ENCODE data around the gene C22orf39. TPM values are rescaled to one million over a fixed set of nuclear protein-coding genes. Genes with fewer than 3 reads are reported as not detected.

C22orf39 gene
- total and polyA plus RNA-seq, 9 donors: 32.7 to 37.9 (median 34.3) TPM

DNA sequence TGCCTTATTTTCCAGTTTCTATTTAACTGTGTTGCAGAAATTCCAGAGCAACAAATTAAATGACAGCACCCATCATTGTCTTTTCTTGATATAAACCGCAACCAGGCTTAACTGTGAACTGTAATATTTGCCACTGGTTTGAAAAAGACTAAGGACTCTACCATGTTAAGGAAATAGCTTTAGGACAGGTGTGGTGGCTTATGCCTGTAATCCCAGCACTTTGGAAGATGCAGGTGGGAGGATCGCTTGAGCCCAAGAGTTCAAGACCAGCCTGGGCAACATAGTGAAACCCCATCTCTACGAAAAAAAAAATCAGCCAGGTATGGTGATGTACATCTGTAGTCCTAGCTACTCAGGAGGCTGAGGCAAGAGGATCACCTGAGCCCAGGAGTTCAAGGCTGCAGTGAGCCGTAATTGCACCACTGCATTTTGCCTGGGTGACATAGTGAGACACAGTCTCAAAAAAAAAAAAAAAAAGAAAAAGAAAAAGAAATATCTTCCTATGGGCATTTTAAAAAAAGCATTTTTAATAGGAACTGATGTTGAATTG lies 44.8 kb downstream of the C22orf39 start:
- no peak overlapping the region for H3K4me3 ChIP-seq (ENCODE audit: low read length)
- 100% methylated on average over 1 of the region's 4 CpGs for WGBS (ENCODE audit: insufficient coverage)
- no peaks in the 10 kb centered on the region for H3K27me3 ChIP-seq (ENCODE audit: control insufficient read depth, insufficient read depth, low read length)
- peaks cover 41% of the 10 kb centered on the region for H3K36me3 ChIP-seq (ENCODE audit: control insufficient read depth, insufficient read depth, low read length)
- no peak overlapping the region for H3K27ac ChIP-seq (ENCODE audit: low read length)
- DNase-seq: no peak
- no peaks in the 10 kb centered on the region for H3K4me1 ChIP-seq (ENCODE audit: control insufficient read depth, insufficient read depth, low read length)
- H3K9me3 ChIP-seq (replicated peaks; ENCODE audit: control insufficient read depth, low read depth, low read length): no peaks in the 10 kb centered on the region

DNA sequence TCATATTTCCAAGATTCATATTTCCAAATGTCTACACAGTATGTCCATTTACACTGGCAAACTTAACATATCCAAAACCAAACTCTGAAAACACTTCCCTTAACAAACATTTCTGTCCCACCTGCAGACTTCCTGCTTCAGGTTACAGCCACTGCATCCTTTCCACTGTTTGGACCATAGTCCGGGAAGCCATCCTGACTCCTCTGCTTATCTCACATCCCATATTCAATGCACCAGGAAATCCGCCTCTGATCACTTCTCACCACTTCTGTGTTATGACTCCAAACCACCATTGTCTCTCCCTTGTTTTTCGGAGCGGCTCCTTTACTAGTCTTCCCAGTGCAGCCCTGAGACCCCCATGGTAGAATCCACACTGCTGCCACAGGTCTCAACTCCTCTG lies 46.0 kb downstream of the C22orf39 start:
- H3K9me3 ChIP-seq (replicated peaks; ENCODE audit: control insufficient read depth, low read depth, low read length): no peaks in the 10 kb centered on the region
- peaks cover 44% of the 10 kb centered on the region for H3K36me3 ChIP-seq (ENCODE audit: control insufficient read depth, insufficient read depth, low read length)
- no peaks in the 10 kb centered on the region for H3K4me1 ChIP-seq (ENCODE audit: control insufficient read depth, insufficient read depth, low read length)
- DNase-seq: no peak
- no peak overlapping the region for H3K4me3 ChIP-seq (ENCODE audit: low read length)
- no peak overlapping the region for H3K27ac ChIP-seq (ENCODE audit: low read length)
- no peaks in the 10 kb centered on the region for H3K27me3 ChIP-seq (ENCODE audit: control insufficient read depth, insufficient read depth, low read length)
- 98% methylated on average over 4 of the region's 4 CpGs for WGBS (ENCODE audit: insufficient coverage)

- Histone ChIP-seq H3K9me3 (replicated peaks; ENCODE audit: control insufficient read depth, low read depth, low read length) (no peaks in the 10 kb centered on the region), H3K36me3 (ENCODE audit: control insufficient read depth, insufficient read depth, low read length) (peaks cover 46% of the 10 kb centered on the region)
- 88% methylated on average over 6 of the region's 6 CpGs for WGBS (ENCODE audit: insufficient coverage)
These were observed 46.6 kb downstream of the C22orf39 start for GRCh38 chr22:19400881-19401280.

DNA sequence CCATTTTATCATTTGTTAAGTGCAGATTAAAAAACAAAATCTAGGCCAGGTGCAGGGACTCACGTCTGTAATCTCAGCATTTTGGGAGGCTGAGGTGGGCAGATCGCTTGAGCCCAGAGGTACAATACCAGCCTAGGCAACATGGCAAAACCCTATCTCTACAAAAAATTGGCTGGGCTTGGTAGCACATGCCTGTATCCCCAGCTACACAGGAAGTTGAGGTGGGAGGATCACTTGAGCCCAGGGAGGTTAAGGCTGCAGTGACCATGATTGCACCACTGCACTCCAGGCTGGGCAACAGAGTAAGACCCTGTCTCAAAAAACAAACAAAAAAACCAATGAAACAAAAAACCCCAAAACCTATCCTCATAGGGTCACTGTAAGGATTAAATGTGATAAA lies 48.9 kb downstream of the C22orf39 start:
- H3K4me1 ChIP-seq (ENCODE audit: control insufficient read depth, insufficient read depth, low read length): no peaks in the 10 kb centered on the region
- H3K27ac ChIP-seq (ENCODE audit: low read length): no peak overlapping the region
- no peak for DNase-seq
- no peak overlapping the region for H3K4me3 ChIP-seq (ENCODE audit: low read length)
- H3K9me3 ChIP-seq (replicated peaks; ENCODE audit: control insufficient read depth, low read depth, low read length): no peaks in the 10 kb centered on the region
- no peaks in the 10 kb centered on the region for H3K27me3 ChIP-seq (ENCODE audit: control insufficient read depth, insufficient read depth, low read length)
- WGBS (ENCODE audit: insufficient coverage): no CpG with 5 or more reads among the region's 2 CpGs
- peaks cover 52% of the 10 kb centered on the region for H3K36me3 ChIP-seq (ENCODE audit: control insufficient read depth, insufficient read depth, low read length)

More at GRCh38 chr22:19400881-19401280, 46.6 kb downstream of the C22orf39 start:
- no peak for DNase-seq
- Histone ChIP-seq H3K27me3 (ENCODE audit: control insufficient read depth, insufficient read depth, low read length) (no peaks in the 10 kb centered on the region), H3K4me1 (ENCODE audit: control insufficient read depth, insufficient read depth, low read length) (no peaks in the 10 kb centered on the region), H3K4me3 (ENCODE audit: low read length) (no peak overlapping the region), H3K27ac (ENCODE audit: low read length) (no peak overlapping the region)

GRCh38 chr22:19398206-19398605 lies 49.3 kb downstream of the C22orf39 start:
- WGBS (ENCODE audit: insufficient coverage): 74% methylated on average over 5 of the region's 6 CpGs
- no peak for DNase-seq
- peaks cover 55% of the 10 kb centered on the region for H3K36me3 ChIP-seq (ENCODE audit: control insufficient read depth, insufficient read depth, low read length)

DNA sequence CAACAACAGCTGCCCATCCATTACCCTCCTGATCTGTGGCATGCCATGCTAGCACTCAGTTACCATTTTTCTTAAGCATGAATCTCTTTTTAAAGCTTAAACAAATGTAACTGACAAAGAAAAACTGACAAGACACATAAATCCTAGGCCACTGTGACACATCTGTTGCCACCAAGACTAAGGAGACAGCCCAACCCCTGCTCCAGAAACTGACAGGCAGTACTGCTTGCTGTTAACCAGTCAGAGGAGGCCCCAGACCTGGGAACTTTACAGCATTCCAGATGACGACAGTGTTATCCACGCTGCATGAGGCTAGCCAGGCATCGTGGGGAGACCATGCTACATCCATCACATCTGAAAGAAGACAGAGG lies 49.8 kb downstream of the C22orf39 start:
- Histone ChIP-seq H3K4me1 (ENCODE audit: control insufficient read depth, insufficient read depth, low read length) (no peaks in the 10 kb centered on the region), H3K27me3 (ENCODE audit: control insufficient read depth, insufficient read depth, low read length) (no peaks in the 10 kb centered on the region), H3K4me3 (ENCODE audit: low read length) (no peak overlapping the region), H3K27ac (ENCODE audit: low read length) (no peak overlapping the region), H3K36me3 (ENCODE audit: control insufficient read depth, insufficient read depth, low read length) (peaks cover 58% of the 10 kb centered on the region), H3K9me3 (replicated peaks; ENCODE audit: control insufficient read depth, low read depth, low read length) (no peaks in the 10 kb centered on the region)
- no peak for DNase-seq
- WGBS (ENCODE audit: insufficient coverage): 72% methylated on average over 3 of the region's 3 CpGs

More at GRCh38 chr22:19398206-19398605, 49.3 kb downstream of the C22orf39 start:
- Histone ChIP-seq H3K9me3 (replicated peaks; ENCODE audit: control insufficient read depth, low read depth, low read length) (no peaks in the 10 kb centered on the region), H3K4me1 (ENCODE audit: control insufficient read depth, insufficient read depth, low read length) (no peaks in the 10 kb centered on the region), H3K27ac (ENCODE audit: low read length) (no peak overlapping the region), H3K4me3 (ENCODE audit: low read length) (no peak overlapping the region), H3K27me3 (ENCODE audit: control insufficient read depth, insufficient read depth, low read length) (no peaks in the 10 kb centered on the region)

- Histone ChIP-seq H3K27ac (ENCODE audit: low read length) (no peak overlapping the region), H3K27me3 (ENCODE audit: control insufficient read depth, insufficient read depth, low read length) (no peaks in the 10 kb centered on the region), H3K9me3 (replicated peaks; ENCODE audit: control insufficient read depth, low read depth, low read length) (no peaks in the 10 kb centered on the region), H3K36me3 (ENCODE audit: control insufficient read depth, insufficient read depth, low read length) (peaks cover 64% of the 10 kb centered on the region), H3K4me3 (ENCODE audit: low read length) (no peak overlapping the region), H3K4me1 (ENCODE audit: control insufficient read depth, insufficient read depth, low read length) (no peaks in the 10 kb centered on the region)
- no peak for DNase-seq
- WGBS (ENCODE audit: insufficient coverage): 94% methylated on average over 2 of the region's 6 CpGs
These were observed 50.4 kb downstream of the C22orf39 start for GRCh38 chr22:19396934-19397733.

GRCh38 chr22:19396561-19396933 lies 51.0 kb downstream of the C22orf39 start:
- Histone ChIP-seq H3K27ac (ENCODE audit: low read length) (no peak overlapping the region), H3K36me3 (ENCODE audit: control insufficient read depth, insufficient read depth, low read length) (peaks cover 68% of the 10 kb centered on the region), H3K4me1 (ENCODE audit: control insufficient read depth, insufficient read depth, low read length) (no peaks in the 10 kb centered on the region), H3K27me3 (ENCODE audit: control insufficient read depth, insufficient read depth, low read length) (no peaks in the 10 kb centered on the region), H3K4me3 (ENCODE audit: low read length) (no peak overlapping the region), H3K9me3 (replicated peaks; ENCODE audit: control insufficient read depth, low read depth, low read length) (no peaks in the 10 kb centered on the region)
- no peak for DNase-seq
- WGBS (ENCODE audit: insufficient coverage): 69% methylated on average over 4 of the region's 6 CpGs

GRCh38 chr22:19395276-19395675 lies 52.2 kb downstream of the C22orf39 start:
- no peaks in the 10 kb centered on the region for H3K27me3 ChIP-seq (ENCODE audit: control insufficient read depth, insufficient read depth, low read length)
- H3K9me3 ChIP-seq (replicated peaks; ENCODE audit: control insufficient read depth, low read depth, low read length): no peaks in the 10 kb centered on the region
- no peak for DNase-seq
- H3K4me3 ChIP-seq (ENCODE audit: low read length): no peak overlapping the region
- no peaks in the 10 kb centered on the region for H3K4me1 ChIP-seq (ENCODE audit: control insufficient read depth, insufficient read depth, low read length)
- WGBS (ENCODE audit: insufficient coverage): 100% methylated on average over 3 of the region's 4 CpGs
- H3K36me3 ChIP-seq (ENCODE audit: control insufficient read depth, insufficient read depth, low read length): peaks cover 69% of the 10 kb centered on the region
- H3K27ac ChIP-seq (ENCODE audit: low read length): no peak overlapping the region

DNA sequence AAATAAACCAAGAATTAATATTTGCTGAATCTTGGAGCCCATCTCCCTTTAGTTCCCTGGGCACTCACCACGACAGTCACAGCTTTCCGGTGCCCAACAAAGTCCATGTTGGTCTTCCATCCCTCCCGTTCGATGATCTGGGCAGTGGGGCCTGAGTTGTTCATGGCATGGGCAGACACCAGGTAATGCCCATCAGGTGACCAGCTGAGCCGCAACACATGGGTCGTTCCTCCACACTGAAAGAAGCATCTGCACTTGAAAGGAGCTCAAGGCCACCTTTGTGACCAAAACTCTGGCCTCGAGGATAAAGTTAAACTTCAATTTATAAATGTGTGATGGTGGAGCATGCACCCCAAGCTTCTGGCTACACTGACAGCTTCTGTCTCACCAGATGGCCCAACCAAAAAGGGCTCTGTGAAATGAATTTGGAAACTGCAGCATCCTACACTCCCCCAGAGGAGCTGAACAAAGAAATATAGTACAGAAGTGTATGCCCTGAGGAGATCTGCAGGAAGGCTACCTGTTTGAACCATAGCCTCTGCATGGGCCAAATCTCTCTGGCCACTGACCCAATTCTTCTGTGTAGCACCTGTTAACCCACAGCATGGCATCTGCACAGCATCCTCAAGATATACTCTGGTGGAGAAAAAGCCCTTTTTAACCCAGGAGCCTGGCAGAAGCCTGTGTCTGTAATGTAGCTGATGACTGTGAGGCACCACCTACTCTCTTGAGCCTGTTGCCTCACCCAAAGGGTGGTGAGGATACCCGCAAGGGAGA lies 53.0 kb downstream of the C22orf39 start:
- H3K36me3 ChIP-seq (ENCODE audit: control insufficient read depth, insufficient read depth, low read length): peaks cover 76% of the 10 kb centered on the region
- H3K27me3 ChIP-seq (ENCODE audit: control insufficient read depth, insufficient read depth, low read length): no peaks in the 10 kb centered on the region
- H3K4me1 ChIP-seq (ENCODE audit: control insufficient read depth, insufficient read depth, low read length): peaks cover 3% of the 10 kb centered on the region
- WGBS (ENCODE audit: insufficient coverage): 97% methylated on average over 6 of the region's 8 CpGs
- H3K4me3 ChIP-seq (ENCODE audit: low read length): no peak overlapping the region
- no peak overlapping the region for H3K27ac ChIP-seq (ENCODE audit: low read length)
- no peaks in the 10 kb centered on the region for H3K9me3 ChIP-seq (replicated peaks; ENCODE audit: control insufficient read depth, low read depth, low read length)
- no peak for DNase-seq
